GM23338 (cell line): ENCODE data around the gene NPAS3. TPM values are rescaled to one million over a fixed set of nuclear protein-coding genes. Genes with fewer than 3 reads are reported as not detected.

Source experiments
- ATAC-seq: fragments of 200-7000 bp; cut with Tn5 transposase; 3 replicates; pipeline ENCODE4 v1.9.1; 2020
- DNase-seq: peaks from one replicate; pipeline ENCODE4 v3.0.0-alpha.2; 2015; ENCODE audit warnings: low spot score
- H2AFZ ChIP-seq: fragments of 200-600 bp; sonication (generic); 2 replicates; pipeline ENCODE4 v1.8.0; 2016; ENCODE audit warnings: antibody characterized with exemption, mild to moderate bottlenecking, moderate library complexity
- H3F3A ChIP-seq: fragments of 200-600 bp; sonication (generic); replicated peaks from 2 replicates; pipeline ENCODE4 v1.8.0; 2017; ENCODE audit warnings: antibody characterized with exemption, mixed run types, low read depth
- H3K27ac ChIP-seq: fragments of 200-600 bp; sonication (generic); 2 replicates; pipeline ENCODE4 v1.6.1; 2016; ENCODE audit warnings: low read depth
- H3K27me3 ChIP-seq: fragments of 200-600 bp; sonication (generic); 2 replicates; pipeline ENCODE4 v1.8.0; 2016; ENCODE audit warnings: mild to moderate bottlenecking, mixed run types, moderate library complexity; ENCODE audit not compliant: insufficient read depth
- H3K36me3 ChIP-seq: fragments of 200-600 bp; sonication (generic); 2 replicates; pipeline ENCODE4 v1.8.0; 2016; ENCODE audit warnings: mild to moderate bottlenecking; ENCODE audit not compliant: insufficient read depth
- H3K4me1 ChIP-seq: fragments of 200-600 bp; sonication (generic); 2 replicates; pipeline ENCODE4 v1.8.0; 2016; ENCODE audit warnings: mild to moderate bottlenecking, moderate library complexity; ENCODE audit not compliant: insufficient read depth
- H3K4me2 ChIP-seq: fragments of 200-600 bp; sonication (generic); 2 replicates; pipeline ENCODE4 v1.7.1; 2017; ENCODE audit warnings: mixed run types
- H3K4me3 ChIP-seq: fragments of 200-600 bp; sonication (generic); 2 replicates; pipeline ENCODE4 v1.6.1; 2016; ENCODE audit warnings: mixed run types
- H3K79me2 ChIP-seq: fragments of 200-600 bp; sonication (generic); replicated peaks from 2 replicates; pipeline ENCODE4 v1.8.0; 2017; ENCODE audit warnings: mild to moderate bottlenecking; ENCODE audit not compliant: insufficient read depth
- H3K9me2 ChIP-seq: fragments of 200-600 bp; sonication (generic); 2 replicates; pipeline ENCODE4 v1.8.0; 2017; ENCODE audit not compliant: insufficient read depth
- H4K20me1 ChIP-seq: fragments of 200-600 bp; sonication (generic); replicated peaks from 2 replicates; pipeline ENCODE4 v1.8.0; 2017; ENCODE audit warnings: mild to moderate bottlenecking; ENCODE audit not compliant: insufficient read depth
- H3K27ac Mint-ChIP-seq: 2 replicates; pipeline ENCODE4 v1.8.0; 2020; ENCODE audit warnings: inconsistent platforms, mild to moderate bottlenecking, moderate library complexity, mixed read lengths
- H3K27me3 Mint-ChIP-seq: 3 replicates; pipeline ENCODE4 v1.8.0; 2022; ENCODE audit warnings: low read depth, mild to moderate bottlenecking, moderate library complexity, mixed read lengths, inconsistent platforms; ENCODE audit not compliant: insufficient read depth, poor library complexity
- H3K36me3 Mint-ChIP-seq: 3 replicates; pipeline ENCODE4 v1.8.0; 2021; ENCODE audit warnings: low read depth, mild to moderate bottlenecking, inconsistent platforms, moderate library complexity, mixed read lengths
- H3K4me1 Mint-ChIP-seq: 3 replicates; pipeline ENCODE4 v1.8.0; 2020; ENCODE audit warnings: mild to moderate bottlenecking, inconsistent platforms, mixed read lengths
- H3K4me3 Mint-ChIP-seq: 3 replicates; pipeline ENCODE4 v1.8.0; 2021; ENCODE audit warnings: moderate library complexity, mild to moderate bottlenecking, inconsistent platforms, mixed read lengths
- H3K9me3 Mint-ChIP-seq: 3 replicates; pipeline ENCODE4 v1.8.0; 2020; ENCODE audit warnings: moderate library complexity, mild to moderate bottlenecking, inconsistent platforms, mixed read lengths
- CREB1 ChIP-seq: fragments of 250-450 bp; sonication (Bioruptor Pico); IDR thresholded peaks from 2 replicates; pipeline ENCODE4 v1.5.0; 2020; ENCODE audit warnings: low read depth, mild to moderate bottlenecking, moderate library complexity
- CTCF ChIP-seq, 2 experiments: fragments of 200-600 bp in 1 of 2; sonication (generic) in 1 of 2; conservative IDR thresholded peaks; 2 replicates each; pipeline versions ENCODE4 v1.5.1 to v1.6.1; 2016 to 2017; ENCODE audit warnings: antibody characterized with exemption in 2 of 2, low read depth in 2 of 2, mild to moderate bottlenecking in 2 of 2, moderate library complexity in 1 of 2
- ETS1 ChIP-seq: IDR thresholded peaks from 2 replicates; pipeline ENCODE4 v1.6.1; 2016; ENCODE audit warnings: antibody characterized with exemption
- EZH2 ChIP-seq: fragments of 200-600 bp; sonication (generic); IDR thresholded peaks from one replicate; pipeline ENCODE4 v1.8.0; 2017; ENCODE audit warnings: antibody characterized with exemption, mild to moderate bottlenecking, low read depth; ENCODE audit not compliant: unreplicated experiment
- EZH2phosphoT487 ChIP-seq: fragments of 200-600 bp; sonication (generic); IDR thresholded peaks from one replicate; pipeline ENCODE4 v1.8.1; 2018; ENCODE audit warnings: antibody characterized with exemption; ENCODE audit not compliant: unreplicated experiment
- JUNB ChIP-seq: IDR thresholded peaks from one replicate; pipeline ENCODE4 v1.6.1; 2016; ENCODE audit warnings: antibody characterized with exemption; ENCODE audit not compliant: unreplicated experiment
- NANOG ChIP-seq: IDR thresholded peaks from 2 replicates; pipeline ENCODE4 v1.6.1; 2016; ENCODE audit warnings: antibody characterized with exemption, borderline replicate concordance
- POLR2AphosphoS5 ChIP-seq: IDR thresholded peaks from 2 replicates; pipeline ENCODE4 v1.6.1; 2016; ENCODE audit warnings: antibody characterized with exemption, low read depth
- REST ChIP-seq: IDR thresholded peaks from one replicate; pipeline ENCODE4 v1.6.1; 2018; ENCODE audit warnings: antibody characterized with exemption; ENCODE audit not compliant: unreplicated experiment
- STAT1 ChIP-seq: IDR thresholded peaks from one replicate; pipeline ENCODE4 v1.6.1; 2016; ENCODE audit warnings: antibody characterized with exemption; ENCODE audit not compliant: unreplicated experiment
- ZNF114 ChIP-seq: fragments of 250-450 bp; sonication (Bioruptor Pico); IDR thresholded peaks from 2 replicates; pipeline ENCODE4 v1.5.0; 2020; ENCODE audit warnings: mild to moderate bottlenecking, moderate library complexity
- ZNF331 ChIP-seq: fragments of 250-450 bp; sonication (Bioruptor Pico); IDR thresholded peaks from 2 replicates; pipeline ENCODE4 v1.5.0; 2020; ENCODE audit warnings: low read depth, mild to moderate bottlenecking, moderate library complexity
- ZNF462 ChIP-seq: fragments of 250-450 bp; sonication (Bioruptor Pico); IDR thresholded peaks from 2 replicates; pipeline ENCODE4 v1.5.0; 2020; ENCODE audit warnings: mild to moderate bottlenecking, moderate library complexity
- polyA plus RNA-seq: library from polyadenylated mRNA; unstranded; fragments of >200 nt; fragmentation: Nextera tagmentation; extraction: Ambion mirVana; gene quantifications from 2 replicates; pipeline ENCODE4 v1.2.1, GENCODE V29; 2016
- total RNA-seq: library from RNA; depleted of rRNA; stranded (reverse); fragments of >200 nt; shearing (Covaris generic); gene quantifications from 2 replicates; pipeline ENCODE4 v1.2.3, GENCODE V29; 2014

NPAS3 gene
- total and polyA plus RNA-seq, 2 experiments from 2014 or later: 0.17 to 0.19 TPM

- peaks cover 2% of the 10 kb centered on the region; the same call in 2 of the 3 replicates for H3K4me1 Mint-ChIP-seq
Observed at GRCh38 chr14:33017016-33017415, 78.3 kb downstream of the NPAS3 start.

More at GRCh38 chr14:33017016-33017415, 78.3 kb downstream of the NPAS3 start:
- ATAC-seq (no peak), DNase-seq (no peak)
- Histone ChIP-seq H4K20me1 (no peaks in the 10 kb centered on the region), H2AFZ (no peak overlapping the region), H3K4me3 (no peak overlapping the region), H3K27me3 (no peaks in the 10 kb centered on the region), H3K4me2 (no peak overlapping the region), H3K9me2 (no peaks in the 10 kb centered on the region), H3K36me3 (no peaks in the 10 kb centered on the region), H3K79me2 (no peaks in the 10 kb centered on the region), H3K27ac (no peak overlapping the region), H3F3A (no peaks in the 10 kb centered on the region), H3K4me1 (no peaks in the 10 kb centered on the region)
- TF ChIP-seq EZH2 (no peak), STAT1 (no peak), NANOG (no peak), EZH2phosphoT487 (no peak), ZNF462 (CRISPR knock-in tag) (no peak), CREB1 (CRISPR knock-in tag) (no peak), CTCF (conservative IDR thresholded peaks at IDR 0.05; ENCODE audit: low read depth in 2 of 2) (no peak), ETS1 (no peak), ZNF114 (CRISPR knock-in tag) (no peak), ZNF331 (CRISPR knock-in tag) (no peak), JUNB (no peak), REST (no peak), POLR2AphosphoS5 (no peak)
- Mint-ChIP-seq H3K27me3 (no peaks in the 10 kb centered on the region), H3K9me3 (no peaks in the 10 kb centered on the region), H3K27ac (no peak overlapping the region), H3K4me3 (no peak overlapping the region), H3K36me3 (no peaks in the 10 kb centered on the region)
